CD14-positive monocyte (primary cell): Measurements from ENCODE around the gene PALM. TPM values are rescaled to one million over a fixed set of nuclear protein-coding genes. Genes with fewer than 3 reads are reported as not detected.

Experiments used
- DNase-seq, 3 donors: peaks; one replicate each; pipeline ENCODE4 v3.0.0-alpha.2; 2011 to 2022
- H2AFZ ChIP-seq: 2 replicates; pipeline ENCODE4 v1.6.0; 2012; ENCODE audit warnings: mild to moderate bottlenecking, low read depth, low read length, inconsistent platforms; ENCODE audit not compliant: insufficient read depth, poor library complexity, severe bottlenecking
- H3K27ac ChIP-seq, 2 donors: 1 replicate in 1 of 2; 2 replicates in 1 of 2; pipeline ENCODE4 v1.5.1; 2012 to 2013; ENCODE audit warnings: low read length in 2 of 2, control low read depth in 1 of 2, inconsistent platforms in 1 of 2, low read depth in 1 of 2, mild to moderate bottlenecking in 1 of 2
- H3K27me3 ChIP-seq, 2 donors: one replicate each; pipeline versions ENCODE4 v1.6.0 to v1.6.1; 2011 to 2013; ENCODE audit warnings: low read length in 2 of 2; ENCODE audit not compliant: control insufficient read depth in 2 of 2, insufficient read depth in 2 of 2
- H3K36me3 ChIP-seq, 2 donors: replicated peaks in 1 of 2; 1 replicate in 1 of 2; 2 replicates in 1 of 2; pipeline versions ENCODE4 v1.5.1 to v1.6.1; 2012 to 2013; ENCODE audit warnings: low read length in 2 of 2, control low read depth in 1 of 2, inconsistent platforms in 1 of 2, mild to moderate bottlenecking in 1 of 2; ENCODE audit not compliant: insufficient read depth in 2 of 2, control insufficient read depth in 1 of 2
- H3K4me1 ChIP-seq, 2 donors: 1 replicate in 1 of 2; 2 replicates in 1 of 2; pipeline versions ENCODE4 v1.5.1 to v1.6.1; 2012 to 2013; ENCODE audit warnings: low read length in 2 of 2, control low read depth in 1 of 2, inconsistent platforms in 1 of 2, mild to moderate bottlenecking in 1 of 2, moderate library complexity in 1 of 2; ENCODE audit not compliant: insufficient read depth in 2 of 2, control insufficient read depth in 1 of 2
- H3K4me2 ChIP-seq: replicated peaks from 2 replicates; pipeline ENCODE3; 2012; ENCODE audit warnings: low read length, moderate library complexity, mild to moderate bottlenecking; ENCODE audit not compliant: poor library complexity, severe bottlenecking; ENCODE audit errors: extremely low read depth
- H3K4me3 ChIP-seq, 3 experiments: fragments of 200-600 bp in 1 of 3; sonication (generic) in 1 of 3; replicated peaks in 1 of 3; 1 replicate in 2 of 3; 2 replicates in 1 of 3; pipeline ENCODE4 v1.5.1; 2011 to 2013; ENCODE audit warnings: low read length in 3 of 3, mild to moderate bottlenecking in 3 of 3, control low read depth in 2 of 3, low read depth in 2 of 3, inconsistent platforms in 1 of 3, moderate library complexity in 1 of 3
- H3K79me2 ChIP-seq: 2 replicates; pipeline ENCODE4 v1.6.0; 2012; ENCODE audit warnings: mild to moderate bottlenecking, control low read depth, inconsistent platforms, low read length, moderate library complexity; ENCODE audit not compliant: insufficient read depth
- H3K9ac ChIP-seq: 2 replicates; pipeline ENCODE4 v1.6.0; 2017; ENCODE audit warnings: low read length, mild to moderate bottlenecking; ENCODE audit not compliant: insufficient read depth, poor library complexity, severe bottlenecking
- H3K9me3 ChIP-seq, 2 donors: replicated peaks in 1 of 2; 1 replicate in 1 of 2; 2 replicates in 1 of 2; pipeline versions ENCODE4 v1.5.1 to v1.6.1; 2012 to 2013; ENCODE audit warnings: low read length in 2 of 2, control low read depth in 1 of 2; ENCODE audit not compliant: control insufficient read depth in 1 of 2, insufficient read depth in 1 of 2
- H4K20me1 ChIP-seq: 2 replicates; pipeline ENCODE4 v1.6.0; 2012; ENCODE audit warnings: mild to moderate bottlenecking, low read length, control low read depth, moderate library complexity; ENCODE audit not compliant: insufficient read depth
- H3K27ac Mint-ChIP-seq, 7 donors: one replicate each; pipeline ENCODE4 v1.8.0; 2020; ENCODE audit warnings: mild to moderate bottlenecking in 7 of 7, mixed read lengths in 7 of 7, moderate library complexity in 6 of 7, inconsistent platforms in 2 of 7
- H3K27me3 Mint-ChIP-seq, 3 donors: one replicate each; pipeline ENCODE4 v1.8.0; 2021 to 2022; ENCODE audit warnings: low read depth in 3 of 3, mild to moderate bottlenecking in 3 of 3, mixed read lengths in 3 of 3, moderate library complexity in 3 of 3, inconsistent platforms in 1 of 3
- H3K36me3 Mint-ChIP-seq, 2 donors: one replicate each; pipeline ENCODE4 v1.8.0; 2020; ENCODE audit warnings: mixed read lengths in 2 of 2, inconsistent platforms in 1 of 2, mild to moderate bottlenecking in 1 of 2
- H3K4me1 Mint-ChIP-seq: one replicate; pipeline ENCODE4 v1.8.0; 2020; ENCODE audit warnings: mild to moderate bottlenecking, mixed read lengths
- H3K4me3 Mint-ChIP-seq, 2 donors: one replicate each; pipeline ENCODE4 v1.8.0; 2020; ENCODE audit warnings: mild to moderate bottlenecking in 2 of 2, mixed read lengths in 2 of 2, moderate library complexity in 1 of 2
- H3K9me3 Mint-ChIP-seq, 7 donors: one replicate each; pipeline ENCODE4 v1.8.0; 2020 to 2022; ENCODE audit warnings: mixed read lengths in 7 of 7, mild to moderate bottlenecking in 6 of 7, moderate library complexity in 6 of 7, inconsistent platforms in 2 of 7
- WGBS: methylation state at CpG from one replicate; pipeline ENCODE4 v1.1.5; 2013; ENCODE audit warnings: missing lambda C conversion rate; ENCODE audit not compliant: insufficient coverage; 5-methylcytosine and 5-hydroxymethylcytosine counted together
- intact Hi-C, 2 donors: fragments of 100-400 bp; cut with micrococcal nuclease; formaldehyde crosslinking; loops; one replicate each; pipeline versions ENCODE4 v1.15.0 to v1.15.1; 2023
- polyA plus RNA-seq, 3 donors: library from polyadenylated mRNA; depleted of rRNA in 1 of 3; unstranded in 2 of 3; stranded (reverse) in 1 of 3; fragments of 300-500 nt in 2 of 3; fragments of >200 nt in 1 of 3; fragmentation: Illumina TruSeq in 2 of 3; gene quantifications; 1 replicate in 2 of 3; 2 replicates in 1 of 3; pipeline ENCODE4 v1.2.3, GENCODE V29; 2012 to 2021
- TF ChIP-seq, protein P1 (sequence below): fragments of 200-600 bp; IDR thresholded peaks from one replicate; pipeline ENCODE4 v1.8.0; 2022; ENCODE audit warnings: antibody characterized with exemption, mild to moderate bottlenecking

Gene PALM
- polyA plus RNA-seq, 3 donors, result 0.23 TPM; not detected in 2

DNA sequence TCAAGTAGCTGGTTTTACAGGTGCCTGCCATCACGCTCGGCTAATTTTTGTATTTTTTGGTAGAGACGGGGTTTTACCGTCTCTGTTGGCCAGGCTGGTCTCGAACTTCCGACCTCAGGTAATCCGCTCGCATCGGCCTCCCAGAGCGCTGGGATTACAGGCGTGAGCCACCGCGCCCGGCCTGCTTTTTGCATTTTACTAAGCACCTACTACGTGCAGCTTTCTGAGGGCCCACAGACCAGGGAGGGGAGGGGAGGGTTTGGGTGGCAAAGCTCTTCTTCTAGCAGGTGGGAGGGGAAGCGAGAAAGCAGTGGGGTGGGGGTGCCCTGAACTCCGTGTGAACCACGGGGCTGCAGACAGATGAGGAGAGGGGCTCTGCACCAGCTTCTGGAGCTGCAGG lies 15.0 kb downstream of the PALM start:
- H3K36me3 ChIP-seq, result no peaks in the 10 kb centered on the region
- H4K20me1 ChIP-seq, result no peaks in the 10 kb centered on the region
- Mint-ChIP-seq H3K4me3 (peak overlapping the region in 1 of 2 donors; percentile 24), H3K9me3 (peaks cover 0 to 7% (median 0%) of the 10 kb centered on the region in 7 donors), H3K27ac (no peak overlapping the region), H3K36me3 (peaks cover 0 to 2% of the 10 kb centered on the region in 2 donors), H3K4me1 (peaks cover 5% of the 10 kb centered on the region), H3K27me3 (peaks cover 13 to 52% (median 26%) of the 10 kb centered on the region in 3 donors)
- H3K79me2 ChIP-seq, result no peaks in the 10 kb centered on the region
- TF ChIP-seq, protein P1, sequence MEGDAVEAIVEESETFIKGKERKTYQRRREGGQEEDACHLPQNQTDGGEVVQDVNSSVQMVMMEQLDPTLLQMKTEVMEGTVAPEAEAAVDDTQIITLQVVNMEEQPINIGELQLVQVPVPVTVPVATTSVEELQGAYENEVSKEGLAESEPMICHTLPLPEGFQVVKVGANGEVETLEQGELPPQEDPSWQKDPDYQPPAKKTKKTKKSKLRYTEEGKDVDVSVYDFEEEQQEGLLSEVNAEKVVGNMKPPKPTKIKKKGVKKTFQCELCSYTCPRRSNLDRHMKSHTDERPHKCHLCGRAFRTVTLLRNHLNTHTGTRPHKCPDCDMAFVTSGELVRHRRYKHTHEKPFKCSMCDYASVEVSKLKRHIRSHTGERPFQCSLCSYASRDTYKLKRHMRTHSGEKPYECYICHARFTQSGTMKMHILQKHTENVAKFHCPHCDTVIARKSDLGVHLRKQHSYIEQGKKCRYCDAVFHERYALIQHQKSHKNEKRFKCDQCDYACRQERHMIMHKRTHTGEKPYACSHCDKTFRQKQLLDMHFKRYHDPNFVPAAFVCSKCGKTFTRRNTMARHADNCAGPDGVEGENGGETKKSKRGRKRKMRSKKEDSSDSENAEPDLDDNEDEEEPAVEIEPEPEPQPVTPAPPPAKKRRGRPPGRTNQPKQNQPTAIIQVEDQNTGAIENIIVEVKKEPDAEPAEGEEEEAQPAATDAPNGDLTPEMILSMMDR, result no peak
- H3K9me3 ChIP-seq, result no peaks in the 10 kb centered on the region
- intact Hi-C loops, result no loop called here
- H3K4me2 ChIP-seq, result no peak overlapping the region
- H3K27ac ChIP-seq, result no peak overlapping the region
- peaks cover 10 to 12% of the 10 kb centered on the region in 2 donors for H3K4me1 ChIP-seq
- DNase-seq, result no peak
- H3K27me3 ChIP-seq, result peaks cover 7 to 19% of the 10 kb centered on the region in 2 donors
- no peak overlapping the region for H2AFZ ChIP-seq
- H3K4me3 ChIP-seq, result no peak overlapping the region
- 92% methylated on average over 11 of the region's 18 CpGs for WGBS
- no peak overlapping the region for H3K9ac ChIP-seq

DNA sequence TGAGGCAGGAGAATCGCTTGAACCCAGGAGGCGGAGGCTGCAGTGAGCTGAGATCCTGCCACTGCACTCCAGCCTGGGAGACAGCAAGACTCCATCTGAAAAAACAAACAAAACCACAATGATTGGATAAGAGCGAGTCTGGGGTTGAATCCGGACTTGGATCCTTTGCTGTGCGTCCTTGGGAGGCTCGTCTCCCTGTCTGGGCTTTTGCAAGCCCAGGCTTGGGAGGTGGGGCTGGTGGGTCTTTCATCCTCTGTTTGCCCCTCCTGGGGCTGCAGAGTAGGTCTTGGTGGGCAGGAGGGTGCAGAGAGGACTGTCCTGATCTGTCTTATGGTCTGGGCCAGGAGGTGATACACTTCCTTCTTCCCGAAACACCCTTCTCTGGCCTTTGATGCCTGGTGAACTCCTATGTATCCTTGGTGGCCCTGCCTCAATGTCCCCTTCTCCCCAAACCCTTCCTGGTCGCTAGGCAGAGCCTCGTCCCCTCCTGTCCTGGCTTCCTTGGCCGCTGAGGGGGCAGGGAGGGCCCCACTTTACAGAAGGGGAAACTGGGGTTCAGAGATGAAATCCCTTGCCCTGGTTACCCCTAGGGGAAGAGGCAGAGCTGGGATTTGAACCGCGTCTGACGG lies 16.8 kb downstream of the PALM start:
- H4K20me1 ChIP-seq, result no peaks in the 10 kb centered on the region

More for the DNA sequence above, 16.8 kb downstream of the PALM start:
- Histone ChIP-seq H3K79me2 (no peaks in the 10 kb centered on the region), H2AFZ (no peak overlapping the region), H3K36me3 (no peaks in the 10 kb centered on the region), H3K9ac (no peak overlapping the region), H3K9me3 (no peaks in the 10 kb centered on the region), H3K4me1 (no peaks in the 10 kb centered on the region), H3K27ac (no peak overlapping the region), H3K4me2 (no peak overlapping the region), H3K4me3 (no peak overlapping the region), H3K27me3 (peaks cover 4 to 7% of the 10 kb centered on the region in 2 donors)
- intact Hi-C loops, result no loop called here
- Mint-ChIP-seq H3K27me3 (peaks cover 7 to 40% (median 18%) of the 10 kb centered on the region in 3 donors), H3K27ac (no peak overlapping the region), H3K4me3 (no peak overlapping the region), H3K9me3 (peaks cover 0 to 2% (median 0%) of the 10 kb centered on the region in 7 donors), H3K4me1 (peaks cover 3% of the 10 kb centered on the region), H3K36me3 (peaks cover 0 to 2% of the 10 kb centered on the region in 2 donors)
- 98% methylated on average over 6 of the region's 13 CpGs for WGBS
- no peak for DNase-seq
- TF ChIP-seq, protein P1, result no peak
